Left ventricle myocardium superior (tissue), 1 donor: ENCODE data around the gene GALNT12. TPM values are rescaled to one million over a fixed set of nuclear protein-coding genes. Genes with fewer than 3 reads are reported as not detected.

ENCODE experiments used
- ATAC-seq: fragments of 200-7000 bp; cut with Tn5 transposase; one replicate; pipeline ENCODE4 v1.9.1; 2020; ENCODE audit warnings: mild to moderate bottlenecking, moderate library complexity
- DNase-seq: peaks from one replicate; pipeline ENCODE4 v3.0.0-alpha.2; 2020
- intact Hi-C: fragments of 100-400 bp; cut with micrococcal nuclease; formaldehyde crosslinking; loops from one replicate; pipeline ENCODE4 v1.11.0; 2022
- long read RNA-seq: library from polyadenylated mRNA; unstranded; transcript quantifications from one replicate; pipeline ENCODE4 v2.0.0, GENCODE V29; 2021
- total RNA-seq: library from RNA; stranded (reverse); fragmentation: NEBNext Ultra II Directional; extraction: Animal tissue kit (Norgen Biotek cat#: 25700); gene quantifications from one replicate; pipeline ENCODE4 v1.2.1, GENCODE V29; 2021
- donor health status: DM: no; HTN: yes; CAD: no; lungs with severe emphysema.

The GALNT12 gene
- 0.64 TPM for total RNA-seq
- long read RNA-seq, result 0 reads

GRCh38 chr9:98807070-98807813 lies at the start of gene GALNT12:
TSS of gene GALNT12 (plus strand) at chr9:98807670. CDS start at chr9:98807699, 29 bp downstream.
- peak; percentile 71 for ATAC-seq
- intact Hi-C loops, result no loop called here
- peak; percentile 56 for DNase-seq

- intact Hi-C loops, result no loop called here
- ATAC-seq (no peak), DNase-seq (no peak)
These were observed 47.2 kb upstream of the GALNT12 start for GRCh38 chr9:98760231-98760630.

GRCh38 chr9:98763986-98764745 lies 43.3 kb upstream of the GALNT12 start:
- intact Hi-C loops, result no loop called here
- ATAC-seq, result no peak
- no peak for DNase-seq

GRCh38 chr9:98765256-98765655 lies 42.2 kb upstream of the GALNT12 start:
- ATAC-seq (no peak), DNase-seq (no peak)
- intact Hi-C loops, result no loop called here

GRCh38 chr9:98766586-98766985 lies 40.9 kb upstream of the GALNT12 start:
- no peak for DNase-seq
- intact Hi-C loops, result no loop called here
- ATAC-seq, result no peak

- ATAC-seq (no peak), DNase-seq (no peak)
- intact Hi-C loops, result no loop called here
These were observed 40.3 kb upstream of the GALNT12 start for GRCh38 chr9:98767196-98767595.

- intact Hi-C loops, result no loop called here
- DNase-seq (no peak), ATAC-seq (no peak)
These were observed 39.6 kb upstream of the GALNT12 start for GRCh38 chr9:98767915-98768314.

GRCh38 chr9:98768344-98768743 lies 39.1 kb upstream of the GALNT12 start:
- DNase-seq, result no peak
- intact Hi-C loops, result no loop called here
- ATAC-seq, result no peak

- DNase-seq, result no peak
- ATAC-seq, result no peak
- intact Hi-C loops, result loop anchor here (10.0 kb wide), 1 partner anchor 456 kb away; no protein-coding TSS in a partner anchor
These were observed 36.8 kb upstream of the GALNT12 start for GRCh38 chr9:98770717-98771116.

- intact Hi-C loops, result loop anchor here (10.0 kb wide), 1 partner anchor 457 kb away; no protein-coding TSS in a partner anchor
These were observed 36.1 kb upstream of the GALNT12 start for GRCh38 chr9:98771209-98771874.

GRCh38 chr9:98772364-98773155 lies 34.9 kb upstream of the GALNT12 start:
- no peak for DNase-seq
- ATAC-seq, result no peak
- intact Hi-C loops, result loop anchor here (10.0 kb wide), 1 partner anchor 458 kb away; no protein-coding TSS in a partner anchor

More at GRCh38 chr9:98771209-98771874, 36.1 kb upstream of the GALNT12 start:
- ATAC-seq (no peak), DNase-seq (no peak)

- intact Hi-C loops, result loop anchor here (10.0 kb wide), 1 partner anchor 459 kb away; no protein-coding TSS in a partner anchor
- no peak for ATAC-seq
These were observed 33.7 kb upstream of the GALNT12 start for GRCh38 chr9:98773721-98774120.

GRCh38 chr9:98774746-98775145 lies 32.7 kb upstream of the GALNT12 start:
- intact Hi-C loops, result loop anchor here (10.0 kb wide), 1 partner anchor 460 kb away; no protein-coding TSS in a partner anchor
- ATAC-seq (no peak), DNase-seq (no peak)

More at GRCh38 chr9:98773721-98774120, 33.7 kb upstream of the GALNT12 start:
- DNase-seq, result no peak

GRCh38 chr9:98775831-98776441 lies 31.5 kb upstream of the GALNT12 start:
- DNase-seq (no peak), ATAC-seq (peak; percentile 50)
- intact Hi-C loops, result loop anchor here (10.0 kb wide), 1 partner anchor 461 kb away; no protein-coding TSS in a partner anchor

- ATAC-seq, result no peak
- DNase-seq, result no peak
- intact Hi-C loops, result loop anchor here (10.0 kb wide), 1 partner anchor 463 kb away; no protein-coding TSS in a partner anchor
These were observed 29.9 kb upstream of the GALNT12 start for GRCh38 chr9:98777618-98778017.

- intact Hi-C loops, result loop anchor here (10.0 kb wide), 1 partner anchor 463 kb away; no protein-coding TSS in a partner anchor
- ATAC-seq, result no peak
- no peak for DNase-seq
These were observed 29.2 kb upstream of the GALNT12 start for GRCh38 chr9:98778251-98778650.

GRCh38 chr9:98778711-98779530 lies 28.5 kb upstream of the GALNT12 start:
- DNase-seq (no peak), ATAC-seq (no peak)
- intact Hi-C loops, result loop anchor here (10.0 kb wide), 1 partner anchor 464 kb away; no protein-coding TSS in a partner anchor
